Right lobe of liver (tissue), 4 donors: ENCODE measurements around the gene LSM6.

Experiments
- POLR2A ChIP-seq: fragments of 450-650 bp; IDR thresholded peaks from one replicate; pipeline ENCODE4 v1.6.1; 2017; ENCODE audit warnings: antibody characterized with exemption, mild to moderate bottlenecking
- TF ChIP-seq, protein P1 (sequence below), 4 donors: fragments of 200-600 bp in 3 of 4; fragments of 450-650 bp in 1 of 4; IDR thresholded peaks; one replicate each; pipeline versions ENCODE4 v1.5.1 to v1.8.0; 2016 to 2022; ENCODE audit warnings: antibody characterized with exemption in 4 of 4, mild to moderate bottlenecking in 2 of 4
- donor health status: DM: no; HTN: no; CAD: no.
- donor health status: DM: no; HTN: no; CAD: no.
- donor health status: DM: no; HTN: yes; CAD: no.

DNA sequence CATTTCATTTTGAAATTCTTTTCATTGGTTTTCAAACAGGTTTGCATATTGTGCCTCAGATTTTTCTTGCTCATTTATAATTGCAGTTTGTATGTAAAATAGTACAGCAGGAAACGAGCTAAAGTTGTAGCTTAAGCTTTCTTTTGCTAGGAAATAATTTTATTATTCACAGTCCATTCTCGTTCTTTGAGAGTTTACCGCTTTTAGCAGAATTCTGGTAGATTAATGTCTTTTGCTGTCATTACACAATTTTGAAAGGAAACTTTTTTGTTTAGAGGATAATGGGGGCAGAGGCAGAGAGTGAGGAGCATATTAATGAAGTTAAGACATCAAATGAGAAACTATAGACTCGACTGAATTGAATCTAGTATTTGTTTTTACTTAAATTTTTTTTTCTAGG lies 10.5 kb downstream of the LSM6 start:
- TF ChIP-seq, protein P1, sequence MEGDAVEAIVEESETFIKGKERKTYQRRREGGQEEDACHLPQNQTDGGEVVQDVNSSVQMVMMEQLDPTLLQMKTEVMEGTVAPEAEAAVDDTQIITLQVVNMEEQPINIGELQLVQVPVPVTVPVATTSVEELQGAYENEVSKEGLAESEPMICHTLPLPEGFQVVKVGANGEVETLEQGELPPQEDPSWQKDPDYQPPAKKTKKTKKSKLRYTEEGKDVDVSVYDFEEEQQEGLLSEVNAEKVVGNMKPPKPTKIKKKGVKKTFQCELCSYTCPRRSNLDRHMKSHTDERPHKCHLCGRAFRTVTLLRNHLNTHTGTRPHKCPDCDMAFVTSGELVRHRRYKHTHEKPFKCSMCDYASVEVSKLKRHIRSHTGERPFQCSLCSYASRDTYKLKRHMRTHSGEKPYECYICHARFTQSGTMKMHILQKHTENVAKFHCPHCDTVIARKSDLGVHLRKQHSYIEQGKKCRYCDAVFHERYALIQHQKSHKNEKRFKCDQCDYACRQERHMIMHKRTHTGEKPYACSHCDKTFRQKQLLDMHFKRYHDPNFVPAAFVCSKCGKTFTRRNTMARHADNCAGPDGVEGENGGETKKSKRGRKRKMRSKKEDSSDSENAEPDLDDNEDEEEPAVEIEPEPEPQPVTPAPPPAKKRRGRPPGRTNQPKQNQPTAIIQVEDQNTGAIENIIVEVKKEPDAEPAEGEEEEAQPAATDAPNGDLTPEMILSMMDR (IDR thresholded peaks at IDR 0.05): no peak
- no peak for TF ChIP-seq POLR2A
